ENCODE results near the gene C16orf74. TPM values are rescaled to one million over a fixed set of nuclear protein-coding genes. Genes with fewer than 3 reads are reported as not detected.

The C16orf74 gene
- total RNA-seq, 1 donor from 2014 or later: 2.3 TPM

GRCh38 chr16:85735946-85736345 lies 14.9 kb downstream of the C16orf74 start:
- H3K27me3 ChIP-seq (ENCODE audit: low read depth): no peaks in the 10 kb centered on the region
- no peak overlapping the region for H3K4me3 ChIP-seq
- no peak for DNase-seq
- no peak overlapping the region for H3K27ac ChIP-seq (replicated peaks)
- TF ChIP-seq CTCF (IDR thresholded peaks at IDR 0.05; ENCODE audit: borderline replicate concordance): no peak
- H3K4me1 ChIP-seq: no peaks in the 10 kb centered on the region
- H3K36me3 ChIP-seq: no peaks in the 10 kb centered on the region
- no peaks in the 10 kb centered on the region for H3K9me3 ChIP-seq (replicated peaks)
- intact Hi-C loops (cut with micrococcal nuclease): no loop called here

- Histone ChIP-seq H3K27ac (replicated peaks) (no peak overlapping the region), H3K27me3 (ENCODE audit: low read depth) (no peaks in the 10 kb centered on the region), H3K36me3 (no peaks in the 10 kb centered on the region), H3K4me1 (no peaks in the 10 kb centered on the region), H3K9me3 (replicated peaks) (no peaks in the 10 kb centered on the region), H3K4me3 (no peak overlapping the region)
- intact Hi-C loops (cut with micrococcal nuclease): no loop called here
- DNase-seq: no peak
- no peak for TF ChIP-seq CTCF (IDR thresholded peaks at IDR 0.05; ENCODE audit: borderline replicate concordance)
These were observed 15.7 kb downstream of the C16orf74 start for GRCh38 chr16:85735225-85735635.

GRCh38 chr16:85734311-85735017 lies 16.4 kb downstream of the C16orf74 start:
- H3K4me3 ChIP-seq: no peak overlapping the region
- no peaks in the 10 kb centered on the region for H3K4me1 ChIP-seq
- no peaks in the 10 kb centered on the region for H3K27me3 ChIP-seq (ENCODE audit: low read depth)
- no peak overlapping the region for H3K27ac ChIP-seq (replicated peaks)
- no peak for TF ChIP-seq CTCF (IDR thresholded peaks at IDR 0.05; ENCODE audit: borderline replicate concordance)
- intact Hi-C loops (cut with micrococcal nuclease): no loop called here
- H3K36me3 ChIP-seq: no peaks in the 10 kb centered on the region
- no peaks in the 10 kb centered on the region for H3K9me3 ChIP-seq (replicated peaks)
- no peak for DNase-seq

GRCh38 chr16:85733839-85734170 lies 17.1 kb downstream of the C16orf74 start:
- intact Hi-C loops (cut with micrococcal nuclease): no loop called here
- Histone ChIP-seq H3K9me3 (replicated peaks) (no peaks in the 10 kb centered on the region), H3K27me3 (ENCODE audit: low read depth) (peaks cover 4% of the 10 kb centered on the region), H3K27ac (replicated peaks) (no peak overlapping the region), H3K36me3 (no peaks in the 10 kb centered on the region), H3K4me1 (no peaks in the 10 kb centered on the region), H3K4me3 (no peak overlapping the region)
- TF ChIP-seq CTCF (IDR thresholded peaks at IDR 0.05; ENCODE audit: borderline replicate concordance): no peak
- DNase-seq: no peak

- no peak for DNase-seq
- Histone ChIP-seq H3K36me3 (no peaks in the 10 kb centered on the region), H3K4me1 (no peaks in the 10 kb centered on the region), H3K27me3 (ENCODE audit: low read depth) (peaks cover 4% of the 10 kb centered on the region), H3K9me3 (replicated peaks) (no peaks in the 10 kb centered on the region), H3K27ac (replicated peaks) (no peak overlapping the region), H3K4me3 (no peak overlapping the region)
- intact Hi-C loops (cut with micrococcal nuclease): no loop called here
- TF ChIP-seq CTCF (IDR thresholded peaks at IDR 0.05; ENCODE audit: borderline replicate concordance): no peak
These were observed 17.6 kb downstream of the C16orf74 start for GRCh38 chr16:85733155-85733838.
